Thymus (tissue), 11 donors: ENCODE data around the gene TUNAR. TPM values are rescaled to one million over a fixed set of nuclear protein-coding genes. Genes with fewer than 3 reads are reported as not detected.

Source experiments
- DNase-seq, 9 donors: peaks; one replicate each; pipeline ENCODE4 v3.0.0-alpha.2; 2013; ENCODE audit warnings: low spot score in 9 of 9, low read depth in 6 of 9, missing footprints in 1 of 9
- H3K27ac ChIP-seq, 2 donors: one replicate each; pipeline ENCODE4 v1.5.1; 2013; ENCODE audit warnings: control low read depth in 1 of 2, low read depth in 1 of 2, low read length in 1 of 2, mild to moderate bottlenecking in 1 of 2, moderate library complexity in 1 of 2
- H3K27me3 ChIP-seq, 2 donors: one replicate each; pipeline ENCODE4 v1.5.1; 2013; ENCODE audit warnings: low read length in 1 of 2; ENCODE audit not compliant: control insufficient read depth in 2 of 2, insufficient read depth in 1 of 2
- H3K36me3 ChIP-seq, 2 donors: one replicate each; pipeline ENCODE4 v1.5.1; 2013; ENCODE audit warnings: low read length in 1 of 2, mild to moderate bottlenecking in 1 of 2, moderate library complexity in 1 of 2; ENCODE audit not compliant: control insufficient read depth in 2 of 2, insufficient read depth in 2 of 2
- H3K4me1 ChIP-seq, 2 donors: one replicate each; pipeline ENCODE4 v1.5.1; 2013; ENCODE audit warnings: low read length in 2 of 2; ENCODE audit not compliant: control insufficient read depth in 2 of 2, insufficient read depth in 2 of 2
- H3K4me3 ChIP-seq, 2 donors: one replicate each; pipeline ENCODE4 v1.5.1; 2013; ENCODE audit warnings: low read length in 2 of 2, control low read depth in 1 of 2, mild to moderate bottlenecking in 1 of 2
- H3K9me3 ChIP-seq, 2 donors: one replicate each; pipeline ENCODE4 v1.5.1; 2013; ENCODE audit warnings: low read length in 1 of 2, mild to moderate bottlenecking in 1 of 2; ENCODE audit not compliant: control insufficient read depth in 2 of 2, insufficient read depth in 1 of 2
- WGBS: extraction: QIAGEN DNeasy Blood & Tissue Kit; methylation state at CpG from one replicate; pipeline ENCODE4 v1.1.7; 2013; 5-methylcytosine and 5-hydroxymethylcytosine counted together
- polyA plus RNA-seq: library from polyadenylated mRNA; stranded (reverse); fragments of 200-250 nt; gene quantifications from one replicate; pipeline ENCODE4 v1.2.3, GENCODE V29; 2013
- total RNA-seq: library from RNA; stranded (reverse); fragments of 120-200 nt; gene quantifications from one replicate; pipeline ENCODE4 v1.2.4, GENCODE V29; 2013
- donor health status: healthy.

The TUNAR gene
- total and polyA plus RNA-seq, 2 donors = 0.09 to 0.18 TPM

- Histone ChIP-seq H3K9me3 (no peaks in the 10 kb centered on the region), H3K36me3 (no peaks in the 10 kb centered on the region), H3K4me3 (no peak overlapping the region), H3K27ac (no peak overlapping the region), H3K4me1 (no peaks in the 10 kb centered on the region), H3K27me3 (no peaks in the 10 kb centered on the region)
- no peak for DNase-seq
- WGBS = 58% methylated on average over 3 of the region's 3 CpGs
Measured at GRCh38 chr14:95835121-95835730, 41.4 kb upstream of the TUNAR start.

DNA sequence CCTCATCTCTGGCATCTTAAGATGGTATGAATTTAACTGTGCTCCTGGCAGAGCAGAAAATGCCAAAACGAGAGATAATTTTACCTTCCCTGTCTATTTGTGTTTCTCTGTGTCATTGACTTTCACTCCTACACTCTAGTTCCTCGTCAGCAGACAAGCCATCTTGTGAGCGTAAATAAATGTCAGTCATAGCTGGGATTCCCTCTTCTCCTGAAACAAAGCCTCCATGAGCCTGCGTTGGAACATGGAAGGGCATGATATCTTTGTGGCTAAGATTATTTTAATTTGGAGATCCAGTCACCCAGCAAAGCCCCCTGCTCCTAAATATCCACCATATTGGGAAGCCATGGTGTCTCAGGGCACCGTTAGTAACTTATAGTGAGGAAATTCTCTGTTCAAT lies 37.8 kb upstream of the TUNAR start:
- Histone ChIP-seq H3K4me3 (no peak overlapping the region), H3K4me1 (no peaks in the 10 kb centered on the region), H3K9me3 (no peaks in the 10 kb centered on the region), H3K27ac (no peak overlapping the region), H3K36me3 (no peaks in the 10 kb centered on the region), H3K27me3 (no peaks in the 10 kb centered on the region)
- 85% methylated on average over 5 of the region's 5 CpGs for WGBS
- DNase-seq = no peak

GRCh38 chr14:95840094-95840700 lies 36.4 kb upstream of the TUNAR start:
- no peak for DNase-seq
- Histone ChIP-seq H3K9me3 (no peaks in the 10 kb centered on the region), H3K27me3 (no peaks in the 10 kb centered on the region), H3K4me1 (no peaks in the 10 kb centered on the region), H3K4me3 (no peak overlapping the region), H3K36me3 (no peaks in the 10 kb centered on the region), H3K27ac (no peak overlapping the region)
- WGBS = 94% methylated on average over 7 of the region's 7 CpGs

DNA sequence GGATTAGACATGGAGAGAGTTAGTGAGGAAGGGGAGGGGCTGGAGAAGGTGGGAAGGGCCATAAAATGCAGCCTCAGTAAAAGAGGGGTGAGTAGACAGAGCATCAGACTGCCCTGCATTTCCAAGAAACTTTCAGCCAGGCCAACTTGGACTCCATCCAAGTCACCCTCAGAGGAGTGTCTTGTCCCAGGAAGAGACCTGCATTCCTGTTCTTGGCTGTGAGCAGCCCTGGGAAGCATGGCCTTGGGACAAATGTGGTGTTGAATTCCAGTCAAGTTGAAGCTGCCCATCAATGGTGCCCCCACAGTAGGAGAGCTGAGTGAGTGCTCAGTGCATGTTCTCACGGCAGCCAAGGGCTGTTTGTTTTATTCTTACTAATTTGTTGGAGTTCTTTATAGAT lies 35.0 kb upstream of the TUNAR start:
- DNase-seq = no peak
- Histone ChIP-seq H3K4me1 (no peaks in the 10 kb centered on the region), H3K36me3 (no peaks in the 10 kb centered on the region), H3K9me3 (no peaks in the 10 kb centered on the region), H3K27me3 (no peaks in the 10 kb centered on the region), H3K27ac (no peak overlapping the region), H3K4me3 (no peak overlapping the region)
- 85% methylated on average over 1 of the region's 1 CpG for WGBS

GRCh38 chr14:95849761-95850160 lies 26.9 kb upstream of the TUNAR start:
- DNase-seq = no peak
- no peaks in the 10 kb centered on the region for H3K27me3 ChIP-seq
- no peaks in the 10 kb centered on the region for H3K36me3 ChIP-seq
- H3K27ac ChIP-seq = no peak overlapping the region
- H3K4me3 ChIP-seq = no peak overlapping the region
- 78% methylated on average over 3 of the region's 3 CpGs for WGBS
- H3K4me1 ChIP-seq = no peaks in the 10 kb centered on the region
- no peaks in the 10 kb centered on the region for H3K9me3 ChIP-seq

DNA sequence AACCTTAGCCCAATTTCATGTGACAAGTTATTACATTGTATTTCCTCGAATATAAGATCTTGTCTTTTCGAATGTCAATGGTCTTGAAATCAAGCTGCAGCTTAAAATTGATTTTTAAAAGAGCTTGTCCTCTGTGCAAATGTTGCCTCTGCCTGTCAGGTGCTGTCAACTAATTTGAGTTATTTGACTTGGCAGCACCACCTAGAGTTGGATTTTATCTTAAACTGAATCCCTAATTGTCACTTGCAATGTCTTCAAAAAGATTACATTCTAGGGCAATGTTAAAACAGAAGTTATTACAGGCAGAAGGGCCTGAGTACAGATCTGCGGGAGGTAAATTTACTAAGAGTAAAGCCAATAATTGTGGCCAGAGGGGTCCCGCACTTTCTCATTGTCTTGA lies 26.2 kb upstream of the TUNAR start:
- 84% methylated on average over 4 of the region's 4 CpGs for WGBS
- no peak for DNase-seq

GRCh38 chr14:95855606-95856005 lies 21.0 kb upstream of the TUNAR start:
- Histone ChIP-seq H3K36me3 (no peaks in the 10 kb centered on the region), H3K4me3 (no peak overlapping the region), H3K4me1 (no peaks in the 10 kb centered on the region), H3K9me3 (no peaks in the 10 kb centered on the region), H3K27me3 (no peaks in the 10 kb centered on the region), H3K27ac (no peak overlapping the region)
- DNase-seq = no peak
- 93% methylated on average over 4 of the region's 4 CpGs for WGBS

More for the DNA sequence above, 26.2 kb upstream of the TUNAR start:
- H3K4me1 ChIP-seq = no peaks in the 10 kb centered on the region
- H3K27me3 ChIP-seq = no peaks in the 10 kb centered on the region
- no peak overlapping the region for H3K4me3 ChIP-seq
- no peaks in the 10 kb centered on the region for H3K9me3 ChIP-seq
- H3K27ac ChIP-seq = no peak overlapping the region
- H3K36me3 ChIP-seq = no peaks in the 10 kb centered on the region

GRCh38 chr14:95857275-95857674 lies 19.4 kb upstream of the TUNAR start:
- H3K4me1 ChIP-seq = no peaks in the 10 kb centered on the region
- no peak for DNase-seq
- H3K27me3 ChIP-seq = no peaks in the 10 kb centered on the region
- no peaks in the 10 kb centered on the region for H3K36me3 ChIP-seq
- 95% methylated on average over 2 of the region's 2 CpGs for WGBS
- H3K27ac ChIP-seq = no peak overlapping the region
- no peaks in the 10 kb centered on the region for H3K9me3 ChIP-seq
- no peak overlapping the region for H3K4me3 ChIP-seq

DNA sequence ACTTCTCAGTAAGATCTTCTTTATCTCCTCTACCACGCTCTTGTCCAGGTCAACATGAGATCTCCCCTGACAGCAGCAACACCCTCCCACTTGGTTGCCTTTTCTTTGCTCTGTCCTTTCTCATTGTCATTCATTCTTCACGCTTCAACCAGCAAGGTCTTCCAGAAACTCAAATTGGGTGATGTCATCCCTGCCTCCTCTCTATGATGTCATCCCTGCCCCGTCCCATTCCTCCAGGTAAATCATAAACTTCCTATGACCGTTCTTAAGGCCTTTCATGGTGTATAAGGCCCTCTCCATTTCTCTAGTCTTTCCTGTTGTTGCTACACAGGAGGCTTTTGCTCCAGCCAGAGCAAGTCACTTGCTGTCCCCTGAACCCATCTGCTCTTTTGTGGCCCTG lies 17.7 kb upstream of the TUNAR start:
- H3K27ac ChIP-seq = no peak overlapping the region
- no peak for DNase-seq
- H3K4me3 ChIP-seq = no peak overlapping the region
- H3K4me1 ChIP-seq = no peaks in the 10 kb centered on the region
- H3K9me3 ChIP-seq = no peaks in the 10 kb centered on the region
- no peaks in the 10 kb centered on the region for H3K27me3 ChIP-seq
- H3K36me3 ChIP-seq = no peaks in the 10 kb centered on the region
- 86% methylated on average over 4 of the region's 4 CpGs for WGBS
